ENCODE data around the gene VAV2. TPM values are rescaled to one million over a fixed set of nuclear protein-coding genes. Genes with fewer than 3 reads are reported as not detected.

Gene VAV2
- total and polyA plus RNA-seq, 2 of the 4 experiments (the other 2 are of a cell fraction), result 10.8 to 13.4 TPM

DNA sequence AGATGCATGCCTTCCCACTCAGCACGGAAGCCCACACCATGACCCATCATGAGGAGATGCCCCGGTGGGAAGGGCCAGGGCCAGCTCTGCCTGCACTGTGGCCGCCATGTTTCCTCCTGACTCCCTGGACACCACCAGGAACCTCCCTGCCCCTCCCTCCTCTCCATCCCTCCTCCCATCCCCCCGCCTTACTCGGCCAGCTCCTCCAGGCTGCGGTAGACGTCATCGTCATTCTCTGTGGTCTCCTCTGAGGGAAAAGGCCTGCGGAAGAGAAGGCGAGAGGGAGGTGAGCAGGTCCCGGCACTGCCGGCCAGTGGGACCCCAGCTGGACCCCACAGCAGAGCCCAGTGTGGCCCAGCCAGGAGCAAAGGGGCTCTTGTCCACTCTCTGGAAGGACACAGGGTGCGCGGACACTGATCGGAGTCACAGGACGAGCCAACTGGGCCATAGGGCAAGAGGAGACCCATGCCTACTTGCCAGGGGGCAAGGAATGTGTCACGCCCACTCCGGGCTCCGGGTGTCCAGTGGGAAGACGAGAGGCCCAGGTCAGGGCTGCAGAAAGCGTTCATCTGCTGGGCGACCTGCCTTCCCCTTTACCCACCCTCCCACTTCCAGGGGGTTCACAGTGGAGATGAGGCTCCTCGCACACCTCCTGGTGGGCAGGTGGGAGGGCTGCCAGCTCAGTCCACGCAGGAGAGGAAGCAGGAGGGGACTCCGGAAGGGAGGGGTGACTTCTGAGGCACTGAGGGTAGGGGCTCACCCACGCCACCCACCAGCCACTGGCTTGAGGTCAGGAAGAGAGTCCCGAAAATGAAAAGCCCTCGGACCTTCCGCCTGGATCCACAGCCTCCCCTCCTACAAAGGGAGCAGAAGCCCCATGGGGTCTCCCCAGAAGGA, 157.8 kb downstream of the VAV2 start:
- intact Hi-C loops (cut with micrococcal nuclease), result no loop called here
- TF ChIP-seq RFX5 (IDR thresholded peaks at IDR 0.05; ENCODE audit: low read depth, low read length), result no peak
- TF ChIP-seq FOS (IDR thresholded peaks at IDR 0.05; ENCODE audit: low read depth, low read length), result no peak
- TF ChIP-seq CHD1 (IDR thresholded peaks at IDR 0.05; ENCODE audit: low read depth, low read length), result no peak
- no peak for TF ChIP-seq MXI1 (IDR thresholded peaks at IDR 0.05; ENCODE audit: borderline replicate concordance, low read depth, low read length)
- TF ChIP-seq, protein P1, sequence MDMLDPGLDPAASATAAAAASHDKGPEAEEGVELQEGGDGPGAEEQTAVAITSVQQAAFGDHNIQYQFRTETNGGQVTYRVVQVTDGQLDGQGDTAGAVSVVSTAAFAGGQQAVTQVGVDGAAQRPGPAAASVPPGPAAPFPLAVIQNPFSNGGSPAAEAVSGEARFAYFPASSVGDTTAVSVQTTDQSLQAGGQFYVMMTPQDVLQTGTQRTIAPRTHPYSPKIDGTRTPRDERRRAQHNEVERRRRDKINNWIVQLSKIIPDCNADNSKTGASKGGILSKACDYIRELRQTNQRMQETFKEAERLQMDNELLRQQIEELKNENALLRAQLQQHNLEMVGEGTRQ (IDR thresholded peaks at IDR 0.05; ENCODE audit: low read depth, low read length), result no peak
- TF ChIP-seq, protein P2, sequence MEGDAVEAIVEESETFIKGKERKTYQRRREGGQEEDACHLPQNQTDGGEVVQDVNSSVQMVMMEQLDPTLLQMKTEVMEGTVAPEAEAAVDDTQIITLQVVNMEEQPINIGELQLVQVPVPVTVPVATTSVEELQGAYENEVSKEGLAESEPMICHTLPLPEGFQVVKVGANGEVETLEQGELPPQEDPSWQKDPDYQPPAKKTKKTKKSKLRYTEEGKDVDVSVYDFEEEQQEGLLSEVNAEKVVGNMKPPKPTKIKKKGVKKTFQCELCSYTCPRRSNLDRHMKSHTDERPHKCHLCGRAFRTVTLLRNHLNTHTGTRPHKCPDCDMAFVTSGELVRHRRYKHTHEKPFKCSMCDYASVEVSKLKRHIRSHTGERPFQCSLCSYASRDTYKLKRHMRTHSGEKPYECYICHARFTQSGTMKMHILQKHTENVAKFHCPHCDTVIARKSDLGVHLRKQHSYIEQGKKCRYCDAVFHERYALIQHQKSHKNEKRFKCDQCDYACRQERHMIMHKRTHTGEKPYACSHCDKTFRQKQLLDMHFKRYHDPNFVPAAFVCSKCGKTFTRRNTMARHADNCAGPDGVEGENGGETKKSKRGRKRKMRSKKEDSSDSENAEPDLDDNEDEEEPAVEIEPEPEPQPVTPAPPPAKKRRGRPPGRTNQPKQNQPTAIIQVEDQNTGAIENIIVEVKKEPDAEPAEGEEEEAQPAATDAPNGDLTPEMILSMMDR (conservative IDR thresholded peaks at IDR 0.05; ENCODE audit: low read depth, low read length), result no peak
- no peak for TF ChIP-seq CEBPB (IDR thresholded peaks at IDR 0.05; ENCODE audit: low read depth, low read length)
- TF ChIP-seq SMC3 (IDR thresholded peaks at IDR 0.05; ENCODE audit: low read depth, low read length), result no peak
- TF ChIP-seq MAFK (IDR thresholded peaks at IDR 0.05; ENCODE audit: low read depth, low read length), result no peak
- TF ChIP-seq, protein P3, sequence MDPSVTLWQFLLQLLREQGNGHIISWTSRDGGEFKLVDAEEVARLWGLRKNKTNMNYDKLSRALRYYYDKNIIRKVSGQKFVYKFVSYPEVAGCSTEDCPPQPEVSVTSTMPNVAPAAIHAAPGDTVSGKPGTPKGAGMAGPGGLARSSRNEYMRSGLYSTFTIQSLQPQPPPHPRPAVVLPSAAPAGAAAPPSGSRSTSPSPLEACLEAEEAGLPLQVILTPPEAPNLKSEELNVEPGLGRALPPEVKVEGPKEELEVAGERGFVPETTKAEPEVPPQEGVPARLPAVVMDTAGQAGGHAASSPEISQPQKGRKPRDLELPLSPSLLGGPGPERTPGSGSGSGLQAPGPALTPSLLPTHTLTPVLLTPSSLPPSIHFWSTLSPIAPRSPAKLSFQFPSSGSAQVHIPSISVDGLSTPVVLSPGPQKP (IDR thresholded peaks at IDR 0.05; ENCODE audit: borderline replicate concordance, low read depth, low read length), result no peak
- no peak for TF ChIP-seq BHLHE40 (IDR thresholded peaks at IDR 0.05; ENCODE audit: low read depth, low read length)
- no peak for TF ChIP-seq POLR2A (IDR thresholded peaks at IDR 0.05; ENCODE audit: low read depth, low read length)
- TF ChIP-seq RCOR1 (IDR thresholded peaks at IDR 0.05; ENCODE audit: insufficient replicate concordance, low read length), result no peak
- TF ChIP-seq RAD21 (IDR thresholded peaks at IDR 0.05; ENCODE audit: low read length), result no peak
- TF ChIP-seq MAZ (IDR thresholded peaks at IDR 0.05; ENCODE audit: borderline replicate concordance, low read depth, low read length), result no peak

More for the DNA sequence above, 157.8 kb downstream of the VAV2 start:
- no peak overlapping the region for H3K4ac ChIP-seq (ENCODE audit: low read depth, low read length)
- peaks cover 7% of the 10 kb centered on the region for H3K36me3 ChIP-seq (ENCODE audit: control insufficient read depth, insufficient read depth, low read length)
- H3K56ac ChIP-seq (ENCODE audit: extremely low read depth, insufficient read depth, low read length), result no peak overlapping the region
- no peak overlapping the region for H3K4me2 ChIP-seq (ENCODE audit: low read depth, low read length)
- no peaks in the 10 kb centered on the region for H3K9me3 ChIP-seq (ENCODE audit: control insufficient read depth, insufficient read depth, low read length)
- ChIA-PET CTCF (no interaction called here), POLR2A (ENCODE audit: unreplicated experiment) (no interaction called here)
- H4K91ac ChIP-seq (ENCODE audit: insufficient read depth, low read depth, low read length), result no peak overlapping the region
- H4K20me1 ChIP-seq (ENCODE audit: insufficient read depth, low read length), result peaks cover 8% of the 10 kb centered on the region
- 85% methylated on average over 7 of the region's 29 CpGs; no CpG with 5 or more reads in 1 of the 2 experiments for WGBS, 2 experiments (ENCODE audit: extremely low coverage in 2 of 2, insufficient read length in 1 of 2)
- peaks cover 21 to 41% of the 10 kb centered on the region in 2 experiments for H3K79me1 ChIP-seq (ENCODE audit: low read depth in 1 of 2, low read length in 2 of 2)
- no peak overlapping the region for H4K8ac ChIP-seq (ENCODE audit: low read depth in 2 of 2, low read length in 2 of 2)
- no peak overlapping the region for H3K4me3 ChIP-seq (ENCODE audit: insufficient read depth, low read depth, low read length)
- dilution Hi-C loops (cut with HindIII; ENCODE audit: low sequenced_read_pairs, unreplicated experiment), result no loop called here
- no peak overlapping the region for H2AK9ac ChIP-seq (replicated peaks; ENCODE audit: low read depth, low read length, poor library complexity)
- H2AFZ ChIP-seq (replicated peaks; ENCODE audit: low read length, poor library complexity), result peak overlapping the region; percentile 23
- in situ Hi-C loops (cut with MboI; ENCODE audit: low sequenced_read_pairs), result no loop called here
- peaks cover 2% of the 10 kb centered on the region; the same call in 1 of the 2 replicates for H3K4me1 ChIP-seq (ENCODE audit: control insufficient read depth, insufficient read depth, low read length)
- no peak overlapping the region for H3K18ac ChIP-seq (ENCODE audit: low read depth, low read length)
- H3K27me3 ChIP-seq (ENCODE audit: control insufficient read depth, insufficient read depth, low read length), result no peaks in the 10 kb centered on the region
- no peak overlapping the region for H2BK15ac ChIP-seq (ENCODE audit: low read depth, low read length)
- H2BK5ac ChIP-seq (ENCODE audit: low read depth, low read length, poor library complexity, severe bottlenecking), result no peak overlapping the region
- H3K9ac ChIP-seq (ENCODE audit: low read depth, low read length), result no peak overlapping the region
- H3K27ac ChIP-seq (ENCODE audit: insufficient read depth, low read length), result no peak overlapping the region
- H2BK120ac ChIP-seq (ENCODE audit: low read depth, low read length), result no peak overlapping the region
- H4K5ac ChIP-seq (ENCODE audit: low read depth, low read length), result no peak overlapping the region
- H3K23ac ChIP-seq (ENCODE audit: low read depth, low read length), result no peak overlapping the region
- ATAC-seq (ENCODE audit: low read depth), result no peak
- no TSS peak for BruUV-seq (replicated peaks)
- DNase-seq, result no peak
- H3K14ac ChIP-seq (replicated peaks; ENCODE audit: low read depth, low read length), result no peak overlapping the region
- H2BK20ac ChIP-seq (ENCODE audit: low read depth, low read length), result no peak overlapping the region
- H3K9me1 ChIP-seq (ENCODE audit: insufficient read depth, low read length), result peaks cover 6% of the 10 kb centered on the region; the same call in 1 of the 2 replicates
- no peak overlapping the region for H2AK5ac ChIP-seq (ENCODE audit: low read depth, low read length)
